ENCODE data around the gene SPATA20. TPM values are rescaled to one million over a fixed set of nuclear protein-coding genes. Genes with fewer than 3 reads are reported as not detected.

The SPATA20 gene
- polyA plus RNA-seq, 3 donors = 47.6 to 52.7 (median 48.4) TPM

DNA sequence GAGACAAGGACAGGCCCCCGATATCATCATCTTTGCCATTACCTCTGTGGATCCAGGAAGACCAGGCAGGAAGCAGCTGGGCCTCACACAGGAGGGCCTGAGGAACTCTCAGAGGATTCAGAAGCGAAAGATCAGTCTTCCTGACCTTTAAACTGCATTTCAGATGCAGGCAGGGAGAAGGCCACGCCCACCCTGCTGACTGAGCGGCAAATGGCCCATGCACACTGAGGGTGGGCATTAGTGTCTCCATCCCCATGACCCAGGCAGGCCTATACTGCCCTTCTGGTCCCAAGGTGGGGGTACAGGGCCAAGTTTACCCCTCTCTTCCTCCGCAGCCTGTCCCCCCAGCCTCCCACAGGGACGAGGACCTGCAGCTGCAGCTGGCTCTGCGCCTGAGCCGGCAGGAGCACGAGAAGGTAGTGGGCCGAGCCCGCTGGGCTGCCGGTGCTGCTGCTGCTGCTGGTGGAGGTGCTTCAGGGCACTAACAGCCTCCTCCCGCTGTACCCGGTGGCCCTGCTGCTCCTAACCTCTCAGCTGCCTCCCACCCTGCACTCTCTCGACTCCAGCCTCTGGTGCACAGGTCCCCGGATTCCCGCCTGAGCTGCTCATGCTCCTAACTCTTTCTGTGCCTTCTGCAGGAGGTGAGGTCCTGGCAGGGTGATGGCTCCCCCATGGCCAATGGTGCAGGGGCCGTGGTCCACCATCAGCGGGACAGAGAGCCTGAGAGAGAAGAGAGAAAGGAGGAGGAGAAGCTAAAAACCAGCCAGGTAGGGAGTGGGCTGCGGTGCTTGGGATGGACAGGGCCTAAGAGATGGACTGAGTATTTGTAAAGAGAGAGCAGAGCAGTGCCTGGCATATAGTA, 8.2 kb upstream of the SPATA20 start:
- no peak for DNase-seq (ENCODE audit: low read depth in 3 of 3, low spot score in 2 of 3)

DNA sequence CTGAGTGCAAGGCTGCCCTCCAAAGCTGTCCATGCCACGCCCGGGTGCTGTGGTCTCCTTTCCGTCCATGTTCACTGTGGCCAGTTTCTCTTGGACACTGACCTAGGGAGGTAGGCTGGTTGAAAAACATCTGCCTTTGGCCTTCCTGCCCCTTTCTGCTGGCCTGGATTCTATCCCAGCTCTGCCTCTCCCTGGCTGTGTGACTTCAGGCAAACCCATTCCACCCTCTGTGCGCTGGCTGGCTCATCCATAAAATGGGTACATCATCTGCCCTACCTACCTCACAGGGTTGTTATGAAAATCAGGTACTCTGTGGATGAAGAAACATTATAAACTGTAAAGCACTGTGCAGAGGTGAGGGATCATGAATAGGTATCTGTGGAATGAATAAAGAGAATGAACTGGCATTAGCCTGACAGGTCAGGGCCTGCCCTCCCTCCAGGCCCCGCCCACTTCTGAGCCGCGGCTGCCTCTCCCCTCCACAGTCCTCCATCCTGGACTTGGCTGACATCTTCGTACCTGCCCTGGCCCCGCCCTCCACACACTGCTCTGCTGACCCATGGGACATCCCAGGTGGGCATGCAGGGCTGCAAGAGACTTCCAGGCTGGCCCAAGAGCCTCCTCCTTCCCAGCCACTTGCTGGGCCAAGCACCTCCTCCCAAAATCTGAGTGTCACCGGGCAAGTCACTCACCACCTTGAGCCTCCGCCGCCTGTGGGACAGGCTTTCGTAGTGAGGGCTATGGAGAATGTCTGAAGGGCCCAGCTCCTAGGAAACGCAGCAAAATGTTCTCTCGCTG, 7.0 kb upstream of the SPATA20 start:
- DNase-seq (ENCODE audit: low read depth in 3 of 3, low spot score in 2 of 3) = no peak

DNA sequence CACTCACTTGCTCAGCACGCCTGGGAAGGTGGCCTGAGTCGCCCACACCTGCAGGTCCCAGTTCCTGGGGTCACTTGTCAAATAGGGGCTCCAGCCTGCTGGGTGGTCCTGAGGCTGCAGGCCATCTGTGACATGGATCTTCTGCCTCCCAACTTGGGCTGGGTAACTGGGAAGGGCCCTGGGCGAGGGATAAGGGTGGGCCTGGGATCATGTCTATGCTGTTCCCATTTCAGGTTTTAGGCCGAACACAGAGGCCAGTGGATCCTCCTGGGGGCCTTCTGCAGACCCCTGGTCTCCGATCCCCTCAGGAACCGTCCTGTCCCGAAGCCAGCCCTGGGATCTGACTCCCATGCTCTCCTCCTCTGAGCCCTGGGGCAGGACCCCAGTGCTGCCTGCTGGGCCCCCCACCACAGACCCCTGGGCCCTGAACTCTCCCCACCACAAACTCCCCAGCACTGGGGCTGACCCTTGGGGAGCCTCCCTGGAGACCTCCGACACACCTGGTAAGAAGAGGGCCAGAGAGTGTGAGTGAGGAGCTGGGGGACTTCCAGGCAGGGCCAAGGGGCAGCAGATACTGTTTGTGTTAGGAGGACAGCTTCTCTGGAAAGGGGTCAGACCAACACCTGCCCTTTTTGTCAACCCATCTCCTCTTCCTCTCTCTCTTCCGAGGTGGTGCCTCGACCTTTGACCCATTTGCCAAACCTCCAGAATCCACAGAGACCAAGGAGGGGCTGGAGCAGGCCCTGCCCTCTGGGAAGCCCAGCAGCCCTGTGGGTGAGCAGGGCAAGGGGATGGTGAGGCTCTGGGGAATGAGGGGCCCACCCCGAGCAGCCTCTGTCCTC, 6.2 kb upstream of the SPATA20 start:
- DNase-seq (ENCODE audit: low read depth in 3 of 3, low spot score in 2 of 3) = no peak

DNA sequence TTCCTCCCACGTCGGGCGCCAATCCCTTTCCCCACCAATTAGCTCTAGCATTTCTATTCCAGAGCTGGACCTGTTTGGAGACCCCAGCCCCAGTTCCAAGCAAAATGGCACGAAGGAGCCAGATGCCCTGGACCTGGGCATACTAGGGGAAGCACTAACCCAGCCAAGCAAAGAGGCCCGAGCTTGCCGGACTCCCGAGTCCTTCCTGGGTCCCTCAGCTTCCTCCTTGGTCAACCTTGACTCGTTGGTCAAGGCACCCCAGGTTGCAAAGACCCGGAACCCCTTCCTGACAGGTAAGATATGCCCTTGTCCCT, 5.6 kb upstream of the SPATA20 start:
- DNase-seq (ENCODE audit: low read depth in 3 of 3, low spot score in 2 of 3) = no peak

DNA sequence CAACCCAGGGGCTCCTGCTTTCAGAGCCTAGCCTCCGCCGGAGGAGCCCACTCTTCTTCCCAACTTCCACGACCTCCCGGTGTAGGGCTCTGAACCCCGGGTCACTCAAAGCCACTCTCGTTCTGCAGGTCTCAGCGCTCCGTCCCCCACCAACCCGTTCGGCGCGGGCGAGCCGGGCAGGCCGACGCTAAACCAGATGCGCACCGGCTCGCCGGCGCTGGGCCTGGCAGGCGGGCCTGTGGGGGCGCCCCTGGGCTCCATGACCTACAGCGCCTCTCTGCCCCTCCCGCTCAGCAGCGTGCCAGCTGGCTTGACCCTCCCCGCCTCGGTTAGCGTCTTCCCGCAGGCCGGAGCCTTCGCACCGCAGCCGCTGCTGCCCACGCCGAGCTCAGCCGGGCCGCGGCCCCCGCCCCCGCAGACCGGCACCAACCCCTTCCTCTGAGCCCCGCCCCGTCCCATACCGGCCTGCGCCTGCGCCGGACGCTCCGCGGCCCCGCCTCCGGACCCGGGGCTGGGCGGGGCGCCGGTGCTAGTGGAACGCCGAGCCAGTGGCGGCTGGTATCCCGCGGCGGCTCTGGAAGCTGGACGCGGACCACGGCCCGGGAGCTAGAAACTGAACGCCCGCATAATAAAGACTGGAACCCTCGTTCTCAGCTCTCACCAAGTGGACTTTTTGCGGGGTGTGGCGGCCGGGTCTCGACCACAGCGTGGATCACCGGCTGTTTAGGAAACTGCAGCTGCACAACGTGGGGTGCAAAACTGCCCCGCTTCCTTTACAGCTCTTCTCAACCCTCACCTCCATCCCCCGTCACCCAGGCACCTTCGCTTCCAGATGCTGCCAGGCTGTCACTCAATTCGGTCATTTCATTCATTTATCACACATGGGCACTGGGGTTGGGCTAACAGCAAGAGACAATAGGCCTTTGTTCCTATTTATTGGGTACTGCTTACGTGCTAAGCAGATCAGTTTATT, 5.0 kb upstream of the SPATA20 start:
- DNase-seq (ENCODE audit: low read depth in 3 of 3, low spot score in 2 of 3) = peak in 1 of 3 donors; percentile 81

DNA sequence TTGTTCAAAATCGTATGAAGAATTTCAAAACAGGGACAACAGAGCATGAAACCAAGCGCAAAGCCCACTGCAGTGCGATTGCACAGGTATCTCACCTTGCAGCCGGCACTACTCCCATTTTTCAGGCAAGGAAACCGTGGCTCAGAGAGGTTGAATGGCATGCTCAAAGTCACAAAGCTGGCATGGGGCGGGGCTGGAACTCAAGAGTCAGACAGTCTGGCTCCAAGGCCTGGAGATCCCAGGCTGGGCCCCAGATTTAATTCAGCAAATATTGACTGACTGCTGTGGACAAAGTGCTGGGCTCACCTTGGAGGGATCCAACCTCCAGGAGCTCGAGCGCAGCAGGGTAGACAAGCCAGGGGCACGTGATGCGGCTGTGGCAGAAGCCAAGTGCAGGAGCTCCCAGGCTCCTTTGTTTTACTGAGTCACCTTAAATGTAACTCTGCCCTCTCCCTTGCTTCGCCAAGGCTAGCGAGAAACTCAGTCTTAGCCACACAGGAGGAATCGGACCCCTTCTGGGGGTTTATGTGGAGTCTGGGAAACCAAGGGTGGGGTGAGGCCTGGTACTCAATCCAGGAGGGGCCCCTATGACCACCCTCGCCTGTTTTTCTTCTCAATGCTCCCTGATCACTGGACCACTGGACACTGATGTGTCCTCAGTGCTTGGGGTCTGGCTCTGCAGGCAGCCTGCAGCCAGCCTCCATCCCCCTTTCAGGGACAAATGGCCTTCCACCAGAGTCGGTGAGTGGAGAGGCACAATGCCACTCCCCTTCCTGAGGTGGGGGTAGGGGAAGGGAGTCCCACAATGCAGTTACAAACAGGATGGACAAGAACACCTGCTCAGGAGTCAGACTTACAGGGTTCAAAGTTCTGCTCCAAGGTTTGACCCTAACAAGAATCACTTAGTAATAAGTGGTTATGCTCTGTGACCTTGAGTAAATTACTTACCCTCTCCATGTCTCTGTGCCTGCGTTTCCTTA, 3.9 kb upstream of the SPATA20 start:
- no peak for DNase-seq (ENCODE audit: low read depth in 3 of 3, low spot score in 2 of 3)

DNA sequence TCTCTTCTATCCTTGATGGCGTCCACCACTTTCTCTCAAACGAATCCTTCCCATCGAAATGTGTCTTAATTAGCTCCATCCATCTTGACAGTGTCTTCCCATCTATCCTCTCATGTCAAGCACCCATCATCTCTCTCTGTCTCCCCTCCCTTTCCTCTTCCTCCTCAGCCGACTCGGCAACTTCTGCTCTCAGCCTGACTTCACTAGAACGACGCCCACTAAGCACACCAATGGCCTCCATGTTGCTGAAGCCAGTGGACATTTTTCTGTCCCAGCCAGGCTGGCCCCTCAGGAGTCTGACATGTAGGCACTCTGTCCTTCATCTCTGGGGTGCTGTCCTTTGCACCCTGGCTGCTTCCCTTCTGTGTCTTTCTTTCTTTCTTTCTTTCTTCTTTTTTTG, 2.5 kb upstream of the SPATA20 start:
- DNase-seq (ENCODE audit: low read depth in 3 of 3, low spot score in 2 of 3) = no peak

DNA sequence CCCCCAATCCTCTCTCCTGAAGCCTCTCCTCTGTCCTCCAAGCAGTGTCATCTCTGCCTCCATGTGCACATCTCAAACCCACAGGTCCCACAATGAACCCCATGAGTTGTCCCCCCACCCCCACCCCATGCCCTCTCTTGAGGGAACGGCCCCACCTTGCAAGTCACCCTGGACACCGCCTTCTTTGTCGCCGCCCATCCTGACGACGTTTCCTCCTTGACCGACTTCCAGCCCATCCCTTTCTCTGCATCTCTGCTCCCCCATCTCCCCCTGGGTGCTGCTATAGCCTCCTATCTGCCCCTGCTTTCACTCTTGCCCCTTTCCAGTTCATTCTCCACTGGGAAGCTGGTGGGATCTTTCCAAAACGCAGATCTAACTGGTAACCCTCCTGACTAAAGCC, 1.7 kb upstream of the SPATA20 start:
- DNase-seq (ENCODE audit: low read depth in 3 of 3, low spot score in 2 of 3) = no peak

DNA sequence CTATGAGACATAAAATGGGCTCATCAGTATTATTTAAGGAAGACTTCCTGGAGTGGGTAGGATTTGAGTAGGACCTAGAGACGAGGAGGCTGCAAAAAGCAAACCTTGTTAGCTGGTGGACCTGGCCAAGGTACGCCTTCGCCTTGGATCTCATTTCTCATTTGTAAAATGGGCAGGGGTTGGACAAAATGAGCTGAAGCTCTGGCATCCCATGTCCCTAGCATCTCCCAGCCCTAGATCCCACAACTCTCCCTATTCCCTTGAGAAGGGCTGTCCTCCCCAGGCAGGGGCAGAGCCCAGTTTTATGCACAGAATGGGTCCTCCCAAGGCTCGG, 306 bp upstream of the SPATA20 start:
- no peak for DNase-seq (ENCODE audit: low read depth in 3 of 3, low spot score in 2 of 3)

DNA sequence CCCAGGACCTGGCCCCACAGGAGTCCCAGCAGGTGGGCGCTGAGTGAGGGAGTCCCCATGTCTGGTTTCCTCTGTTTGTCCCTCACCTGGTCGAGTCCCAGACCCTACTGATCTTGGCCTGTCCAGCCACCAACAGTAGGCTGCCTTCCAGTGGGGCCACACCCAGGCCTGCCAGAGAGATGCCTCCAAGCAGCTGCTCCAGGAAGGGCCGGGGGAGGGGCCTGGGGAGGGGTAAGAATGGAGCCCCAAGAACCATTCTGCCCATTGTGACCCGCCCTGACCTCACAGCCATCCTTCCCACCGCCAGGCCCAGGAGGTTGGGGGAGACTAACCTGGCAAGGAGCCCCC, 736 bp downstream of the SPATA20 start:
- no peak for DNase-seq (ENCODE audit: low read depth in 3 of 3, low spot score in 2 of 3)

DNA sequence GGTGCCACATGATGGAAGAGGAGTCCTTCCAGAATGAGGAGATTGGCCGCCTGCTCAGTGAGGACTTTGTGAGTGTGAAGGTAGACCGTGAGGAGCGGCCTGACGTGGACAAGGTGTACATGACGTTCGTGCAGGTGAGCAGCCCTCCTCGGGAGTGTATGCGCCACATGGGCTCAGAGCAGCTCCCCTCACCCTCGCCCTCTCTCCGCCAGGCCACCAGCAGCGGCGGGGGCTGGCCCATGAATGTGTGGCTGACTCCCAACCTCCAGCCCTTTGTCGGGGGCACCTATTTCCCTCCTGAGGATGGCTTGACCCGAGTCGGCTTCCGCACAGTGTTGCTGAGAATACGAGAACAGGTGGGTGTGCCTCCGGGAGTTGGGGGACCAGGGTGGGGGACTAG, 1.9 kb downstream of the SPATA20 start:
- DNase-seq (ENCODE audit: low read depth in 3 of 3, low spot score in 2 of 3) = no peak

DNA sequence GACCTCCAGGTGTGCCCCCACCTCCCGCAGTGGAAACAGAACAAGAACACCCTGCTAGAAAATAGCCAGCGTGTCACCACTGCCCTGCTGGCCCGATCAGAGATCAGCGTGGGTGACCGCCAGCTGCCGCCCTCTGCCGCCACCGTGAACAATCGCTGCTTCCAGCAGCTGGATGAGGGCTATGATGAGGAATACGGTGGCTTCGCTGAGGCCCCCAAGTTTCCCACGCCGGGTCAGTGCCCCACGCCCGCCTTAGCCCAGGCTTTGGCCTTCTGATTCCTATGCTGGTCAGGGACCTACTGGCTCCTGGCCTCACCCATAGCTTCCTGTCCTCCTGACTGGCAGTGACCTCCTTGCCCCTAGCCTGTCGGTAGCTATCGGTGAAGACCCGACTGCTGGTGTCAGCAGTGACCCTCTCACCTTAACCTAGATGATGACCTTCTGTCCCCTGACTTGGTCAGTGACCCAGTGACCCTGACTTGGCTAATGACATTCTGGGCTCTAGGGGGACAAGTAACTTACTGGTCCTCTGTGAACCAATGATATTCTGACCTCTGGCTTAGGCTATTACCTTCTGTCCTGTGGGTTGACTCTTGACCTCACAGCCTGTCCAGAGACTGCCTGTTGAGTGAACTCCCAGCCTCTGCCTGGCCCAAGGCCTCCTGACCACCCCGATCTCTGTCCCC, 2.4 kb downstream of the SPATA20 start:
- DNase-seq (ENCODE audit: low read depth in 3 of 3, low spot score in 2 of 3) = no peak

DNA sequence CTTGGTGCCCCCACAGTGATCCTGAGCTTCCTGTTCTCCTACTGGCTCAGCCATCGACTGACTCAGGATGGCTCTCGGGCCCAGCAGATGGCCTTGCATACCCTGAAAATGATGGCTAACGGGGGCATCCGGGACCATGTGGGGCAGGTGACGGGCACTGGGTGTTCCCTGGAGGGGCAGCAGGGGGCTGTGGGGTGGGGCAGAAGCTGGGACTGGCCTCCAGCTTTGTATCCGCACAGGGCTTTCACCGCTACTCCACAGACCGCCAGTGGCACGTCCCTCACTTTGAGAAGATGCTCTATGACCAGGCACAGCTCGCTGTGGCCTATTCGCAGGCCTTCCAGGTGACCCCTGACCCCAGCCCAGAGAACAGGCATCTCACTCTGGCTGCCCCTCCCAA, 3.0 kb downstream of the SPATA20 start:
- no peak for DNase-seq (ENCODE audit: low read depth in 3 of 3, low spot score in 2 of 3)

DNA sequence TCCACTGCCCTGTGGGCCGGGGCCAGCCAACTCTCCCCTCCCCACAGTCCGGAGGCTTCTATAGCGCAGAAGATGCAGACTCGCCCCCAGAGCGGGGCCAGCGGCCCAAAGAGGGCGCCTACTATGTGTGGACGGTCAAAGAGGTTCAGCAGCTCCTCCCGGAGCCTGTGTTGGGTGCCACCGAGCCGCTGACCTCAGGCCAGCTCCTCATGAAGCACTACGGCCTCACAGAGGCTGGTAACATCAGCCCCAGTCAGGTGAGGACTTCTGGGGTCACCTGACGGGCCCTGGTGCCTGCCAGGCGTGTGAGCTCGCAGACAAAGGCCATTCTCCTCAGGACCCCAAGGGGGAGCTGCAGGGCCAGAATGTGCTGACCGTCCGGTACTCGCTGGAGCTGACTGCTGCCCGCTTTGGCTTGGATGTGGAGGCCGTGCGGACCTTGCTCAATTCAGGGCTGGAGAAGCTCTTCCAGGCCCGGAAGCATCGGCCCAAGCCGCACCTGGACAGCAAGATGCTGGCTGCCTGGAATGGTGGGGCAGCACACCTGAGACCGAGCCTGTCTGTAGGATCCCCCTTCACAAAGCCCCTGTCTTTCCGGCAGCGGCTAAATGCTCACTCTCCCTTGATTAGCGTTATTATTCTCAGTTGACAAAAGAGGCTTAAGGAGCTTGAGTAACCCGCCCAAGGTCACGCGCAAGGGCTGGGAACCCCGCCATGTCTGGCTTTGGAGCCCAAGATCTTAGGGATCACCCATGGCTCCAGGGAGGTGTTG, 3.9 kb downstream of the SPATA20 start:
- peak in 1 of 3 donors; percentile 81 for DNase-seq (ENCODE audit: low read depth in 3 of 3, low spot score in 2 of 3)

DNA sequence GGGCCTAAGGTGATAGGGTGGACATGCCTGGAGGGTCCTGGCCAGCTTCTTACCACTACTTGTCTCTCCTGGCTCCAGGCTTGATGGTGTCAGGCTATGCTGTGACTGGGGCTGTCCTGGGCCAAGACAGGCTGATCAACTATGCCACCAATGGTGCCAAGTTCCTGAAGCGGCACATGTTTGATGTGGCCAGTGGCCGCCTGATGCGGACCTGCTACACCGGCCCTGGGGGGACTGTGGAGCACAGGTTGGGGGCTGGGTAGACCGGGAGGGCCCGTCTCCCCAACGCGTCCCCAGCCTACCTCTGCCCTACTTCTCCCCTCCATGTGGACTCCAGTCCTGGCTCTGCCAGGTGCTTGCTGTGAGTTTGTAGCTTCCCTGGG, 4.5 kb downstream of the SPATA20 start:
- no peak for DNase-seq (ENCODE audit: low read depth in 3 of 3, low spot score in 2 of 3)

DNA sequence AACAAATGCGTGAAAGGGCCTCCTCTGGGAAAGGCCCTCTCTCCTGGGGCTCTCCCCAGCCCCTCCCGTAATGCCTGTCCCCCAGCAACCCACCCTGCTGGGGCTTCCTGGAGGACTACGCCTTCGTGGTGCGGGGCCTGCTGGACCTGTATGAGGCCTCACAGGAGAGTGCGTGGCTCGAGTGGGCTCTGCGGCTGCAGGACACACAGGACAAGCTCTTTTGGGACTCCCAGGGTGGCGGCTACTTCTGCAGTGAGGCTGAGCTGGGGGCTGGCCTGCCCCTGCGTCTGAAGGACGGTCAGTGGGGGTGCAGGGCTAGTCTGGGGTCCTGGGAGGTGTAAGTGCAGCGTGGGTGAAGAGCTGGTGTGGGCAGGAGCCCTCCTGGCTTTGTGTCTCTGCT, 4.9 kb downstream of the SPATA20 start:
- no peak for DNase-seq (ENCODE audit: low read depth in 3 of 3, low spot score in 2 of 3)

DNA sequence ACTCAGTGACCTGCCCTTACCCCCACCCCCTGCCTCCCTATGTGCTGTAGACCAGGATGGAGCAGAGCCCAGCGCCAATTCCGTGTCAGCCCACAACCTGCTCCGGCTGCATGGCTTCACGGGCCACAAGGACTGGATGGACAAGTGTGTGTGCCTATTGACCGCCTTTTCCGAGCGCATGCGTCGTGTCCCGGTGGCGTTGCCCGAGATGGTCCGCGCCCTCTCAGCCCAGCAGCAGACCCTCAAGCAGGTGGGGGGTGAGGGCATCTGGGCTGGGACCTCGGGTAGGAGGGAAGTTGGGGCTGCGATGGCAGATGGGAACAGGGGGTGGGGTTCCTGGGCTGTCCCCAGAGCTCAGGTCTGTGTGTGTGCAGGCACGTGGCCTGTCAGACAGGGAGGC, 7.2 kb downstream of the SPATA20 start:
- DNase-seq (ENCODE audit: low read depth in 3 of 3, low spot score in 2 of 3) = no peak

DNA sequence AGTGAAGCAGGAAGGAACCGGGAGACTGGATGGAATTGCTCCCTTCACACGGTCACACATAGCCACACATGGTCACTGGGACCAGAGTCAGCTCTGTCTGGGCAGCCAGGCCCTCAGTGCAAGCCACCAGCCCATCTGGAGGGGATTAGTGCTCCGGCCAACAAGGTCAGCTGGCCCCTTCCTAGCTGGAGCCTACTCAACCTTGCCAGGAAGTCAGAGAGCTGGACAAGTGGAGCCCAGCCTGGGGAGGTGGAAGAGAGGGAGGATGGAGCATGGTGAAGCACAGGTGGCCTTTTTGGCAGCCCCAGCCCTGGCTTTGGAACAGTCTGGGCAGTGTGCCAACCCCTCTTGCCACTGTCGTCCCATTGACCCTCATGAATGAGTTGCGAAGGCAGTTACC, 9.8 kb downstream of the SPATA20 start:
- no peak for DNase-seq (ENCODE audit: low read depth in 3 of 3, low spot score in 2 of 3)
